PFSK-1 (cell line): ENCODE measurements around the gene PDE3B.

Source experiments
- FOXP2 ChIP-seq: optimal IDR thresholded peaks from 2 replicates; pipeline ENCODE3; 2011; ENCODE audit warnings: borderline replicate concordance, control low read depth, inconsistent platforms; ENCODE audit not compliant: insufficient read depth; ENCODE audit errors: extremely low read length, extremely low read depth
- POLR2AphosphoS5 ChIP-seq: IDR thresholded peaks from 2 replicates; pipeline ENCODE4 v1.6.1; 2012; ENCODE audit warnings: low read depth, mild to moderate bottlenecking, control low read depth, low read length, moderate library complexity
- REST ChIP-seq, 2 experiments: IDR thresholded peaks; 2 replicates each; pipeline versions ENCODE4 v1.6.1 to v1.8.0; 2011 to 2012; ENCODE audit warnings: low read depth in 2 of 2, low read length in 2 of 2, control low read depth in 1 of 2, inconsistent platforms in 1 of 2, mild to moderate bottlenecking in 1 of 2, moderate library complexity in 1 of 2; ENCODE audit not compliant: insufficient read depth in 1 of 2
- SIN3A ChIP-seq: IDR thresholded peaks from 2 replicates; pipeline ENCODE4 v1.6.1; 2012; ENCODE audit warnings: mild to moderate bottlenecking, low read length, moderate library complexity, borderline replicate concordance; ENCODE audit not compliant: insufficient read depth
- TAF1 ChIP-seq: IDR thresholded peaks from 2 replicates; pipeline ENCODE4 v1.6.1; 2012; ENCODE audit warnings: low read length, control low read depth, borderline replicate concordance; ENCODE audit not compliant: insufficient read depth

Gene PDE3B

DNA sequence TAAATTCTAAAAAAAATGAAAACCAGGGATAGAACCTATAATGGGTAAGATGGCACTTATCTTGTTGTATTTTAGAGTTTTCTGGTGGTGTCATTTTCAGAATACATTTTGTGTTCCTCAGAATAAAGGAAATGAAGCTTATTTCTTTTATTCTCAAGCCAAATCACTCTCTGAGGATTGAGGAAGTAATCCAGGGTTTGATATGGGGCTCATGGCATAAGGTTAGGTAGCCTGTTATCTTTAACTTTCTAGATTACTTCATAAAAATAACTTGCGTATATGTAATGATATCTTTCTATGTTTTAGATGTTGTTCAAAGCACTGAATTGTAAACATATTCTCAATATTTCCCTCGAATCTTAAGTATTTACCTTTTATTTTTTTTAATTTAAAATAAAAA is 33.5 kb downstream of the PDE3B start:
- no peak for TF ChIP-seq SIN3A
- no peak for TF ChIP-seq TAF1
- no peak for TF ChIP-seq FOXP2
- TF ChIP-seq POLR2AphosphoS5, result no peak
- TF ChIP-seq REST (IDR thresholded peaks at IDR 0.05; ENCODE audit: insufficient read depth in 1 of 2, low read depth in 2 of 2, low read length in 2 of 2), result no peak

DNA sequence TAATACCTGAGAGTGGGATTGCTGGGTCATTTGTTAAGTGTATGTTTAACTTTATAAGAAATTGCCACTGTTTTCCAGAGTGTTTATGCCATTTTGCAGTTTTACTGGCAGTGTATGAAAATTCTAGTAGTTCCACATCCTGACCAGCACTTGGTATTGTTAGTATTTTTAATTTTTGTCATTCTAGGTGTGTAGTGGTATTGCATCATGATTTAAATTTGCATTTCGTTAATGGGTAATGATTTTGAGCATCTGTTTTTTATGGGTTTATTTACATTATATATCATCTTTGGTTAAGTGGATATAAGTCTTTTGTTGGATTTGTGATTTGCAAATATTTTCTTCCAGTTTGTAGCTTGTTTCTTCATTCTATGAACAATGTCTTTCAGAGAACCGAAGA is 34.7 kb downstream of the PDE3B start:
- TF ChIP-seq FOXP2 (no peak), POLR2AphosphoS5 (no peak), TAF1 (no peak), SIN3A (no peak), REST (IDR thresholded peaks at IDR 0.05; ENCODE audit: insufficient read depth in 1 of 2, low read depth in 2 of 2, low read length in 2 of 2) (no peak)

DNA sequence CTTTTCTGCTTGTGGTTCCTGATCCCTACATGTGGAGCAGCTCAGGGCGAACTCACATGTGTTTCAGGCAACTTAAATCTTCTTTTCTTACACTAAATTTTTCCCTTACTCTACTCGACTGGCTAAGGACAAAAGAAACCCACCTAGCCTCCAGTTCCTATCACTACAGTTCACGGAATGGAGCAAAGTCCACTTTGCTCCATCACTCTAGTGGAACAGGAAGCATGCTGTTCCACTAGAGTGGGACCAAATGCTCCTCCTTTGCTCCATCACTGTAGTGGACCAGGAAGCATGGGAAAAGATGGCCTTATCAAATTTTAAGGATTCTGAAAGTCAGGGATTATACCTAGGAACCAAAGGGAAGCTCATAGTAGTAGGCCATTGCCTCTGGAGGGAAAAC is 36.1 kb downstream of the PDE3B start:
- no peak for TF ChIP-seq POLR2AphosphoS5
- TF ChIP-seq TAF1, result no peak
- TF ChIP-seq SIN3A, result no peak
- TF ChIP-seq FOXP2, result no peak
- TF ChIP-seq REST (IDR thresholded peaks at IDR 0.05; ENCODE audit: insufficient read depth in 1 of 2, low read depth in 2 of 2, low read length in 2 of 2), result no peak

DNA sequence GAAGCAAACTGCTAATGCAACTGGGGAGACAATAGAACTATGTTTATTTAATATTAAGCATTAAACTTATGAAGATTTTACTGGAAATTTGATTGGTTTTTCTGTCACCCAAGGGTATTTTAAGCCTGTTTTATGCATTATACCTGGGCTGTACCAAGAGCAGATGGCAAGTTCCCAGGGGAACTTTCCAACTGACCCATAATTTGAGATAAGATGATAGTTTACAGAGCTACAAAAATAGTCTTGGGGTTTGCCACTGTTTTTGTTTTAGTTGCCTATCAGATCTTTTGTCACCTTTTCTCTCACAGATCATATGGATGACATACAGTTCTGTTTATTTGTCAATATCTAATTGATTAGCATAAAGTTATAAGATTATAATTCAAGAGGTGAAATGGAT is 43.9 kb downstream of the PDE3B start:
- TF ChIP-seq TAF1 (no peak), POLR2AphosphoS5 (no peak), SIN3A (no peak), FOXP2 (no peak)

DNA sequence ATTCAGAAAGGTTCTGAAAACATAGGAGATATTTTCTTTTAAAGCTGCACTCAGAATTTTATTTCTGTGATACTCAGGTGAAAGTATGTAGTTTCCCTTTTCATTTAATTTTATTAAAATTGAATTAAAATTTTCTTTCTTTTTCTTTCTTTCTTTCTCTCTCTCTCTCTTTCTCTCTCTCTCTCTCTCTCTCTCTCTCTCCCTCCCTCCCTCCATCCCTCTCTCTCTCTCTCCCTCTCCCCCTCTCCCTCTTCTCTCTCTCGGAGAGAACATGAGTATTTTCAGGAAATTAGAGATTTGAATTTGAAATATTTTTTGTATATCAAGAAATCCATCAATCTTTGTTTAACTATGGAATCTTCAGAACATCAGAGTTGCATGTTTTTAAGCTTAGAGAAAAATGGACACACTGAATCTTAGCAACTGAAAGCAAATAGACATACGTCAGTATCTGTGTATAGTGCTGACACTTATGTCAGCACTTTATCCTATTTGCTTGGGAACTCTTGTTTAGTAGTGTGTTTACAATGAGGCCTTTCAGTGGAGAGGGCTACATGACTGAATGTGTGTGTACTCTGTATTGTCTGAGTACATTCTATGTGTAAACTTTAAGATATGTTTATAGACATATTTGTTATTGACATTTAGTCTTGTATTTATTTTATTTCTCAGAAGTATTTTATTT is 44.5 kb downstream of the PDE3B start:
- no peak for TF ChIP-seq REST (IDR thresholded peaks at IDR 0.05; ENCODE audit: insufficient read depth in 1 of 2, low read depth in 2 of 2, low read length in 2 of 2)
- TF ChIP-seq SIN3A, result no peak
